SK-N-SH (cell line): Measurements from ENCODE around the gene PAK3. TPM values are rescaled to one million over a fixed set of nuclear protein-coding genes. Genes with fewer than 3 reads are reported as not detected.

Experiments
- CTCF ChIA-PET: fragments of 300-600, 350-600 bp; formaldehyde crosslinking; extraction: SDS; loops from one replicate; lab custom pipeline; 2021; lab: Yijun Ruan, JAX
- POLR2A ChIA-PET: fragments of 350-600 bp; sonication (Branson Sonifier 250); formaldehyde crosslinking; extraction: SDS; loops from one replicate; lab custom pipeline; 2020; ENCODE audit warnings: antibody characterized with exemption, inconsistent platforms; lab: Yijun Ruan, JAX
- DNase-seq: peaks from one replicate; pipeline ENCODE4 v3.0.0; 2012
- H2AFZ ChIP-seq: fragments of 200-600 bp; sonication (generic); 2 replicates; pipeline ENCODE4 v1.8.1; 2016; ENCODE audit warnings: antibody characterized with exemption, mild to moderate bottlenecking, low read depth
- H3F3A ChIP-seq: fragments of 200-600 bp; sonication (generic); replicated peaks from 2 replicates; pipeline ENCODE3; 2016; ENCODE audit warnings: antibody characterized with exemption, mild to moderate bottlenecking; ENCODE audit not compliant: insufficient read depth
- H3K27ac ChIP-seq, 2 experiments: fragments of 200-500 bp in 1 of 2; fragments of 200-600 bp in 1 of 2; sonication (Bioruptor generic) in 1 of 2; sonication (generic), shearing (Covaris generic) in 1 of 2; 2 replicates each; pipeline versions ENCODE4 v1.5.1 to v1.6.1; 2014 to 2016; ENCODE audit warnings: low read depth in 2 of 2, inconsistent platforms in 1 of 2, low read length in 1 of 2, mild to moderate bottlenecking in 1 of 2, mixed read lengths in 1 of 2
- H3K27me3 ChIP-seq: fragments of 200-600 bp; sonication (generic), shearing (Covaris generic); 2 replicates; pipeline ENCODE4 v1.6.1; 2016; ENCODE audit warnings: mixed run types; ENCODE audit not compliant: insufficient read depth
- H3K36me3 ChIP-seq, 2 experiments: fragments of 200-500 bp in 1 of 2; fragments of 200-600 bp in 1 of 2; sonication (Bioruptor generic) in 1 of 2; sonication (generic) in 1 of 2; replicated peaks in 1 of 2; 2 replicates each; pipeline versions ENCODE3 to v1.5.1; 2014 to 2016; ENCODE audit warnings: low read length in 1 of 2, mild to moderate bottlenecking in 1 of 2; ENCODE audit not compliant: insufficient read depth in 2 of 2, control insufficient read depth in 1 of 2
- H3K4me1 ChIP-seq, 2 experiments: fragments of 200-500 bp in 1 of 2; fragments of 200-600 bp in 1 of 2; sonication (Bioruptor generic) in 1 of 2; sonication (generic), shearing (Covaris generic) in 1 of 2; 2 replicates each; pipeline versions ENCODE4 v1.5.1 to v1.6.1; 2014 to 2016; ENCODE audit warnings: low read depth in 1 of 2, low read length in 1 of 2, mixed run types in 1 of 2; ENCODE audit not compliant: insufficient read depth in 2 of 2, control insufficient read depth in 1 of 2
- H3K4me2 ChIP-seq: fragments of 200-600 bp; sonication (generic), shearing (Covaris generic); 2 replicates; pipeline ENCODE4 v1.6.1; 2017; ENCODE audit warnings: mixed run types
- H3K4me3 ChIP-seq, 2 experiments: fragments of 200-500 bp in 1 of 2; fragments of 200-600 bp in 1 of 2; sonication (Bioruptor generic) in 1 of 2; sonication (generic), shearing (Covaris generic) in 1 of 2; 2 replicates each; pipeline versions ENCODE4 v1.5.1 to v1.8.1; 2014 to 2016; ENCODE audit warnings: low read depth in 2 of 2, inconsistent platforms in 1 of 2, low read length in 1 of 2, mild to moderate bottlenecking in 1 of 2, mixed read lengths in 1 of 2, moderate library complexity in 1 of 2
- H3K79me2 ChIP-seq: fragments of 200-600 bp; sonication (generic); 2 replicates; pipeline ENCODE4 v1.8.1; 2017; ENCODE audit warnings: mild to moderate bottlenecking; ENCODE audit not compliant: insufficient read depth
- H3K9ac ChIP-seq: fragments of 200-600 bp; sonication (generic); 2 replicates; pipeline ENCODE4 v1.6.1; 2017; ENCODE audit warnings: mixed run types
- H3K9me2 ChIP-seq: fragments of 200-600 bp; sonication (generic); 2 replicates; pipeline ENCODE4 v1.6.1; 2017; ENCODE audit warnings: mixed run types
- H3K9me3 ChIP-seq: fragments of 200-600 bp; sonication (generic); 2 replicates; pipeline ENCODE4 v1.6.1; 2017; ENCODE audit warnings: mixed run types, mild to moderate bottlenecking, moderate library complexity
- H4K20me1 ChIP-seq: fragments of 200-600 bp; sonication (generic); 2 replicates; pipeline ENCODE4 v1.6.1; 2017; ENCODE audit warnings: mild to moderate bottlenecking, mixed run types; ENCODE audit not compliant: insufficient read depth
- ELF1 ChIP-seq: IDR thresholded peaks from 2 replicates; pipeline ENCODE4 v1.4.0; 2012
- EZH2phosphoT487 ChIP-seq: fragments of 200-600 bp; sonication (generic); IDR thresholded peaks from 2 replicates; pipeline ENCODE4 v1.6.1; 2017; ENCODE audit warnings: low read depth, mixed run types, mild to moderate bottlenecking, antibody characterized with exemption, moderate library complexity, borderline replicate concordance
- FOXJ3 ChIP-seq: sonication (generic); formaldehyde crosslinking; IDR thresholded peaks from 2 replicates; pipeline ENCODE4 v1.5.1; 2020; ENCODE audit warnings: mild to moderate bottlenecking, missing genetic modification reagents
- FOXM1 ChIP-seq: IDR thresholded peaks from 2 replicates; pipeline ENCODE4 v1.4.0; 2012; ENCODE audit warnings: low read depth, mild to moderate bottlenecking
- GABPA ChIP-seq: IDR thresholded peaks from 2 replicates; pipeline ENCODE4 v1.4.0; 2012; ENCODE audit warnings: low read depth, mild to moderate bottlenecking
- GATA2 ChIP-seq: sonication (generic); formaldehyde crosslinking; IDR thresholded peaks from 2 replicates; pipeline ENCODE4 v1.5.0; 2020; ENCODE audit warnings: mild to moderate bottlenecking, missing genetic modification reagents
- MXI1 ChIP-seq: IDR thresholded peaks from 2 replicates; pipeline ENCODE4 v1.6.1; 2012; ENCODE audit warnings: mild to moderate bottlenecking, low read depth, low read length, improper control_type of control experiment
- RAD21 ChIP-seq: IDR thresholded peaks from 2 replicates; pipeline ENCODE4 v1.6.1; 2012; ENCODE audit warnings: mild to moderate bottlenecking, low read length
- RCOR1 ChIP-seq: fragments of 150-350 bp; IDR thresholded peaks from 2 replicates; pipeline ENCODE4 v1.6.1; 2017; ENCODE audit warnings: antibody characterized with exemption, low read length
- REST ChIP-seq: IDR thresholded peaks from 2 replicates; pipeline ENCODE4 v1.6.1; 2012; ENCODE audit warnings: mild to moderate bottlenecking, low read depth, low read length, moderate library complexity
- SIN3A ChIP-seq: IDR thresholded peaks from 2 replicates; pipeline ENCODE4 v1.6.1; 2012; ENCODE audit warnings: low read depth, mild to moderate bottlenecking, low read length, moderate library complexity, borderline replicate concordance
- SMC3 ChIP-seq: IDR thresholded peaks from 2 replicates; pipeline ENCODE4 v1.6.1; 2012; ENCODE audit warnings: low read depth, low read length, improper control_type of control experiment
- TEAD4 ChIP-seq: IDR thresholded peaks from 2 replicates; pipeline ENCODE4 v1.4.0; 2012; ENCODE audit warnings: mild to moderate bottlenecking, borderline replicate concordance; ENCODE audit not compliant: insufficient read depth
- USF1 ChIP-seq: IDR thresholded peaks from 2 replicates; pipeline ENCODE4 v1.4.0; 2012; ENCODE audit warnings: low read depth, borderline replicate concordance
- USF2 ChIP-seq: fragments of 150-350 bp; IDR thresholded peaks from 2 replicates; pipeline ENCODE4 v1.6.1; 2017; ENCODE audit warnings: antibody characterized with exemption, low read length, low read depth, borderline replicate concordance
- WGBS: methylation state at CpG from one replicate; pipeline ENCODE4 v1.1.6; 2017; ENCODE audit warnings: low lambda C conversion rate; 5-methylcytosine and 5-hydroxymethylcytosine counted together
- polyA plus RNA-seq, 3 experiments: library from polyadenylated mRNA; depleted of rRNA; stranded (reverse); fragments of >200 nt; gene quantifications; 2 replicates each; pipeline ENCODE4 v1.2.3, GENCODE V29; 2012

Gene PAK3
- polyA plus RNA-seq, 1 of the 3 experiments (the other 2 are of a cell fraction), result 0.23 TPM

- H3K4me3 ChIP-seq, result no peak overlapping the region
- peak overlapping the region in 1 of 2 experiments; percentile 93; a peak in 2 of 4 replicates for H3K27ac ChIP-seq
- H3K36me3 ChIP-seq, result no peaks in the 10 kb centered on the region
- H3K4me2 ChIP-seq, result no peak overlapping the region
- no peak overlapping the region for H2AFZ ChIP-seq
- peaks cover 35% of the 10 kb centered on the region for H3K27me3 ChIP-seq
- H3K9me2 ChIP-seq, result no peaks in the 10 kb centered on the region
- TF ChIP-seq FOXJ3 (CRISPR knock-in tag) (no peak), SIN3A (no peak), ELF1 (no peak), MXI1 (no peak), USF2 (no peak), RCOR1 (no peak), TEAD4 (no peak), GABPA (no peak), EZH2phosphoT487 (no peak), REST (no peak), FOXM1 (no peak), USF1 (no peak), SMC3 (no peak), RAD21 (no peak), GATA2 (CRISPR knock-in tag) (no peak)
- TF ChIP-seq, all 33 proteins: peak for 0
- Histone ChIP-seq H3K79me2 (no peaks in the 10 kb centered on the region), H3K9me3 (no peaks in the 10 kb centered on the region), H3K9ac (no peak overlapping the region), H3K4me1 (peaks cover 0 to 11% of the 10 kb centered on the region in 2 experiments; a peak in 2 of 4 replicates), H4K20me1 (no peaks in the 10 kb centered on the region), H3F3A (no peaks in the 10 kb centered on the region)
- CTCF ChIA-PET, result interaction anchor here (1.6 kb wide), 1 partner anchor 10 kb away, joined by 5 read pairs; no protein-coding TSS in a partner anchor
- DNase-seq, result no peak
- POLR2A ChIA-PET, result no interaction called here
- WGBS, result 29% methylated on average over 3 of the region's 3 CpGs
Measured at GRCh38 chrX:111088628-111089027, 7.4 kb upstream of the PAK3 start.
